ENCODE data around the gene USB1.

Gene USB1

DNA sequence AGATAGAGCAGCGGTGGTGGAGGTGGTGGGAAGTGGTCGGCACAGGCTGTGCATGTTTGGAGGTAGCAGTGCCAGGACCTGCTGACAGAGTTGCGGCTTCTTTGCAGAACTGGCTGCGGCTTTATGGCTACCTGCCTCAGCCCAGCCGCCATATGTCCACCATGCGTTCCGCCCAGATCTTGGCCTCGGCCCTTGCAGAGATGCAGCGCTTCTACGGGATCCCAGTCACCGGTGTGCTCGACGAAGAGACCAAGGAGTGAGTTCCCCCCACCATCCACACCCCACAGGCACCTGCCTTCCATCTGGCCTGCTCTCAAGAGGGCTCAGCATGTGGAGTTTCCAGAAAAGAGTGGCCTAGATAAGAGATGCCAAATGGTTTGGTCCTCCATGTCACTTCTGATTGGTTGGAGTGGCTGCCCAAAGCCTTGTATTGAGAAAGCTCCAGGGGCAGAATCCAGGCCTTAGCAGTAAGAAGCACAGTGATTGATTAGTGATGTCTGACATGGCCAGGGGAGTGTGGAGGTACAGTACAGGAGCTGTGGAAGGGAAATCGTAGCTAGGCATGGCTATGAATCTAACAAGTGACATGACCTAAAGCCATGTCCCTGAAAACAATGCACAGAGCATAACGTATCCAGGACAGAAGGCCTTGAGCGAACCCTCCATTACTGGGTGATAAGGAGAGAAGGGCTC lies 36.3 kb downstream of the USB1 start:
- no peak for DNase-seq

DNA sequence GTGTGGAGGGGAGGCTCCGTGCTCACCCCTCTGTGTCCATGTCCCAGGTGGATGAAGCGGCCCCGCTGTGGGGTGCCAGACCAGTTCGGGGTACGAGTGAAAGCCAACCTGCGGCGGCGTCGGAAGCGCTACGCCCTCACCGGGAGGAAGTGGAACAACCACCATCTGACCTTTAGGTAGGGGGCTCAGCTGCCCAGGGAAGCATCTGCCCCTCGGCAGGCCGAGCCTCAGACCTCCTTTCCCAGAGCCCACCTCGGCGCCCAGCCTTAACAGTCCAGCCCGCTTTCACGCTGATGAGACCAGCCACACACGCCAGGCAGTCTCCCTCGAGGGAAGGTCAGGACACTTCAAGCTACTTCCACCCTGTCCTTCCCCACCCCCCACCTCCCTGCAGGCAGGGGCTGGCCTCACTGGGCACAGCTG lies 37.0 kb downstream of the USB1 start:
- DNase-seq = no peak

DNA sequence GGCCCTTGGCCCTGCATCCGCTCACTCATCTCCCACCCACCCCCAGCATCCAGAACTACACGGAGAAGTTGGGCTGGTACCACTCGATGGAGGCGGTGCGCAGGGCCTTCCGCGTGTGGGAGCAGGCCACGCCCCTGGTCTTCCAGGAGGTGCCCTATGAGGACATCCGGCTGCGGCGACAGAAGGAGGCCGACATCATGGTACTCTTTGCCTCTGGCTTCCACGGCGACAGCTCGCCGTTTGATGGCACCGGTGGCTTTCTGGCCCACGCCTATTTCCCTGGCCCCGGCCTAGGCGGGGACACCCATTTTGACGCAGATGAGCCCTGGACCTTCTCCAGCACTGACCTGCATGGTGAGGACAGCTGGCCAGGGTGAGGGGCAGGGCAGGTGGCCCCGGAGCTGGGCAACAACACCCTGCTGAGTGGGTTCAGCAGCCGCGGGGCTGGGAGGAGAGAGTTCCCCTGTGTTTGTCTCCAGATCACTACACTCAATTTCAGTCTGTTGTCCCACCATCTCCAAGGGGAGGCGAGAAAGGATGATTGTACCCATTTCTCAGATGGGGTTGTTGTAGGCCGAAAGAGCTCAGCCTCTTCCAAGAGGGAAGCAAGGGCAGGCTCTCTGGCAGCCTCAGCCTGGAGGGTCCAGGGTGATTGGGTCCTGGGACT lies 38.8 kb downstream of the USB1 start:
- DNase-seq = no peak

DNA sequence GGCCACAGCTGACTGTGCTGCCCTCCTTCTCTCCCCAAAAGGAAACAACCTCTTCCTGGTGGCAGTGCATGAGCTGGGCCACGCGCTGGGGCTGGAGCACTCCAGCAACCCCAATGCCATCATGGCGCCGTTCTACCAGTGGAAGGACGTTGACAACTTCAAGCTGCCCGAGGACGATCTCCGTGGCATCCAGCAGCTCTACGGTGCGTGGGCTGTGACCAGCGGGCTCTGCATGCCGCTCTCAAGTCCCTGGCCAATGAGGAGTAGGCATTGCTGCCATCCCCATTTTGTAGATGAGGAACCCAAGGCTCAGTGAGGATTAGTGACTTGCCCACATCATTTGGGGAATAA lies 39.3 kb downstream of the USB1 start:
- DNase-seq = no peak

DNA sequence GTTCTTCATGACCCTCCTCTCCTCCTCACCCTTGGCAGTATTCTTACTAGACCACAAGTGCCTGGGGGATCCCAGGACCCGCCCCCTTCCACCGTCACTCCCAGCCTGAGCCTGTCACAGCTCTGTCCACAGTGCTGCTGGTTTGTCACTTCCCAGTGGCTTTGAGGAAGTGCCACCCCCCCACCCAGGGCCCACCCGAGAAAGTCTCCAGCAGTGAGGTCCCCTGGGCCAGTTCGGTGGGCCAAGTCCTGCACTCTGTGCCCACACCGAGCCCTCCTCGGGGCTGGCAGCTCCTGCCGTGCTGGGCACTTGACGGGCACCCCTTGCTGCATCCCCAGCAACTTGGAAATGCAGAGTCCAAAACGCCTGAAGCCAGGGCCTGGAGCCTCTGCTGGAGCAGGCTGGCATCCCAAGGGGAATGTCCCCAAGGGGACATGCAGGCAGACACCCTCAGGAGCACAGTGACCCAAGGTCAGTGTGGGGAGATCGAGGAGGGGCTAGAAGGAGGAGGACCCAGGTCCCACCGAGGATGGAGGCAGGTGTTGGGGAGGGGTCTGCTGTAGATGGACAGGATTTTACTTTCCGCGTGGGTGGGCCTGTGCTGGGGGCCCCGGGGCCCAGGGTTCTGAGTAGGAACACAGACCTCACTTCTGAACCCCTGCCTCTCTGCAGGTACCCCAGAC lies 39.9 kb downstream of the USB1 start:
- DNase-seq = no peak

DNA sequence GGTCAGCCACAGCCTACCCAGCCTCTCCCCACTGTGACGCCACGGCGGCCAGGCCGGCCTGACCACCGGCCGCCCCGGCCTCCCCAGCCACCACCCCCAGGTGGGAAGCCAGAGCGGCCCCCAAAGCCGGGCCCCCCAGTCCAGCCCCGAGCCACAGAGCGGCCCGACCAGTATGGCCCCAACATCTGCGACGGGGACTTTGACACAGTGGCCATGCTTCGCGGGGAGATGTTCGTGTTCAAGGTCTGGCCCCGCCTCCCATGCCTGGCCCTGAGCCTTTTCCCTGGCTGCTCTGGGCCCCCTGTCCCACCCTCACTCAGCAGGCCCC lies 40.4 kb downstream of the USB1 start:
- no peak for DNase-seq

DNA sequence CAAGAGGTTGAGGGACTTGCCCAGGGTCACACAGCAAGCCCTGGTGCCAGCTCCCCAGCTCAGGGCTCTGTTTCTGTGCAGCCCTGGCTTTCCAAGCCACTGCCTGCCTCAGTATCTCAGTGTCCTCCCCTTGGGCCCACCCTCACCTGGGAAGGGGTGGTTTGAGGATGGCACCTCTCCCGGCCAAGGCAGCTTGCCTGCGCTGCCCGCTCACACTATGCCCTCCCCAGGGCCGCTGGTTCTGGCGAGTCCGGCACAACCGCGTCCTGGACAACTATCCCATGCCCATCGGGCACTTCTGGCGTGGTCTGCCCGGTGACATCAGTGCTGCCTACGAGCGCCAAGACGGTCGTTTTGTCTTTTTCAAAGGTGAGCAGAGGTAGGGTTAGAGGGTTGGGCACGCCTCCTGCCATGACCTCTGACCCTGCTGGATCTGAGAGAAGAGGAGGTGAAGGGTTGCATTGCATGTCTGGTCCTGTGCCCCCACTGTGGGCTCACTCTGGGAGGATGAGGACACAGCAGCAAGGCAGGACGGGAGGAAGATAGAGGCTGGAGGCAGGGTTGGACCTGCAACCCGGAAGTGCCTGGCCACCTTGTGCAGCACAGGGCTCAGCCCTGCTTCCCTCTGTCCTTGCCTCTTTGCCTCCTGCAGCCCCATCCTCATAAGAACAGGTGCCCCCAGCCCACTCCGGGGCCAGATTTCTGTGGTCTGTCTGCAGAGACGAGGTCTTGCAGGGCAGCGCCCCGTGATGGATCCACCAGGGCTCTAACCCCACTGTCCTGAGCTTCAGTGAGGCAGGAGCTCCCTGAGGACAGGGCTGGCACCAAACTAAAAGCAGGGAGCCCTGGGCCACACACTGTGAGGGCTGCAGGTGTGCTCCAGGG lies 41.0 kb downstream of the USB1 start:
- DNase-seq = no peak

DNA sequence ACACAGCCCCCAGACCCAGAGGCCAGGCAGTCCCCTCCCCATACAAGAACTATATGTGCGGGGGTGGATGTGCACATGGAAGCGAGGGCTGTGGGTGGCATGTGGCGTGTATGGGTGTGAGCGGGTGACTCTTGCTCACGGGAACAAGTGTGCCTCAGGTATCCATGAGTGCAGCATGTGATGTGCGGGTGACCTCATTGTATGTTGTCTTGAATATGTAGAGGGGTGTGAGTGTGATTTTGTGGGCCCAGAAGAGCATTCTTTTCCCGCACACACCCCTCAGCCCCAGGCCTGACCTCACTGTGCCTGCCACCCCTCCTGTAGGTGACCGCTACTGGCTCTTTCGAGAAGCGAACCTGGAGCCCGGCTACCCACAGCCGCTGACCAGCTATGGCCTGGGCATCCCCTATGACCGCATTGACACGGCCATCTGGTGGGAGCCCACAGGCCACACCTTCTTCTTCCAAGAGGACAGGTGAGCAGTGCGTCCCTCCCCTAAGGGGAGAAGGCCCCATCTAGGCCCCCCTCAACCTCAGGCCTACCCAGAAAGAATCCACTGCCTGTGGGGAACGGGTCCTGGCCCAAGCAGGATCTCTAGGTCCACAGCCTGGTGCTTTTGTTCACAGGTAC lies 41.8 kb downstream of the USB1 start:
- no peak for DNase-seq

DNA sequence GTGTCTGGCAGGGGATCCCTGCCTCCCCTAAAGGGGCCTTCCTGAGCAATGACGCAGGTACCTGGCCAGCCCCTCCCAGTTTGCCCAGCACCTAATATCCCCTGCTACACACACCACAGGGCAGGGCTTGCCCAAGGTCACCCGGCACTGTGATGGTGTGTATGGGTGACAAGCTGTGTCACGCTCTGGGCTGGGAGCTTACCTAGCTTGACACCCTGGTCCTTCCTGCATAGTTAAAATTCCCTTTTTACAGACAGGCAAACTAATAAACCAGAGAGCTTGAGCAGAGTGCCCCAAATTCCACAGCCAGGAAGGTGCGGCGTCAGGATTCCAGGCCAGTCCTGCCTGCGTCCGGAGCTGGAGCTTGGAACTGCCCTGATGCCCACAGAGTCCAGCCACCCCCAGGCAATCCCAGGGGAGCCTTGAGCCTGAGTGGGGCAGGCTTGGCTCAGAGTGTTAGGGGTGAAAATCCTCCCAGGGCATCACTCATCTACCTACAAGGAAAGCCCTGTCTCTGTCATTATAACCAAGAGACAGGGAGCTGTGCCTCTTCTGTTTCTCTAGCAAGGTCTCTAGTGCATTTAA lies 42.5 kb downstream of the USB1 start:
- no peak for DNase-seq

DNA sequence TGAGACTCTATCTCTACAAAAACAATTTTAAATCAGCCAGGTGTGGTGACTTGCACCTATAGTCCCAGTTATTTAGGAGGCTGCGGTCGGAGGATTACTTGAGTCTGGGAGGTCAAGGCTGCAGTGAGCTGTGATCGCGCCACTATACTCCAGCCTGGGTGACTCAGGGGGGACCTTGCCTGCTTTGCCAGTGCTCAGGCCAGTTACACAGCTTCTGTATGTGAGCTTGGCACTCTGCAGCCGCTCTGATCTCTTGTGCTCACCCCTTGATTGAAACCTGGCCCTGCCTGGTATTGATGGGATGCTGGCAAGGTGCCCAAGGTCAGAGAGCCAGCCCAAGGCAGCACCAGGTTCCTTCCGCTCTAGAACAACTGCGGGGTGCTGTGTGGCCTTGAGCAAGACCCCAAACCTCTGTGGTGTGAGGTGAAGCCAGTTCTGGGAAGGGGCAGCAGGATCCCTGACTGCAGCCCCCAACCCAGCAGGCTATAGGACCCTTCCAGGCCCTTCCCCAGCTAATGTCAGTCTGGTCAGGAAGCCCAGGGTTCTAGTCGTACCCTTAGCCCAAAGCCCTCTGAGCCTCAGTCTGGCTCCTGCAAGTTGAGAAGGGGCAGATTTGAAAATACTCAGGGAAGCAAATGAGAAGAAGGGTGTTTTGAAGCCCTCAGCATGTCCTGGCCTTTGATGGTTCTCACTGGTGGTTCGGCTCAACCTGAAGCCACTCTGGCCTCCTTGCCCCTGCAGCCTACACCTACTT lies 43.2 kb downstream of the USB1 start:
- no peak for DNase-seq

DNA sequence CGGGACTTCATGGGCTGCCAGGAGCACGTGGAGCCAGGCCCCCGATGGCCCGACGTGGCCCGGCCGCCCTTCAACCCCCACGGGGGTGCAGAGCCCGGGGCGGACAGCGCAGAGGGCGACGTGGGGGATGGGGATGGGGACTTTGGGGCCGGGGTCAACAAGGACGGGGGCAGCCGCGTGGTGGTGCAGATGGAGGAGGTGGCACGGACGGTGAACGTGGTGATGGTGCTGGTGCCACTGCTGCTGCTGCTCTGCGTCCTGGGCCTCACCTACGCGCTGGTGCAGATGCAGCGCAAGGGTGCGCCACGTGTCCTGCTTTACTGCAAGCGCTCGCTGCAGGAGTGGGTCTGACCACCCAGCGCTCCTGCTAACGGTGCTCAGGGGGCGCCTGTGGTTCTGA lies 43.9 kb downstream of the USB1 start:
- DNase-seq = no peak

DNA sequence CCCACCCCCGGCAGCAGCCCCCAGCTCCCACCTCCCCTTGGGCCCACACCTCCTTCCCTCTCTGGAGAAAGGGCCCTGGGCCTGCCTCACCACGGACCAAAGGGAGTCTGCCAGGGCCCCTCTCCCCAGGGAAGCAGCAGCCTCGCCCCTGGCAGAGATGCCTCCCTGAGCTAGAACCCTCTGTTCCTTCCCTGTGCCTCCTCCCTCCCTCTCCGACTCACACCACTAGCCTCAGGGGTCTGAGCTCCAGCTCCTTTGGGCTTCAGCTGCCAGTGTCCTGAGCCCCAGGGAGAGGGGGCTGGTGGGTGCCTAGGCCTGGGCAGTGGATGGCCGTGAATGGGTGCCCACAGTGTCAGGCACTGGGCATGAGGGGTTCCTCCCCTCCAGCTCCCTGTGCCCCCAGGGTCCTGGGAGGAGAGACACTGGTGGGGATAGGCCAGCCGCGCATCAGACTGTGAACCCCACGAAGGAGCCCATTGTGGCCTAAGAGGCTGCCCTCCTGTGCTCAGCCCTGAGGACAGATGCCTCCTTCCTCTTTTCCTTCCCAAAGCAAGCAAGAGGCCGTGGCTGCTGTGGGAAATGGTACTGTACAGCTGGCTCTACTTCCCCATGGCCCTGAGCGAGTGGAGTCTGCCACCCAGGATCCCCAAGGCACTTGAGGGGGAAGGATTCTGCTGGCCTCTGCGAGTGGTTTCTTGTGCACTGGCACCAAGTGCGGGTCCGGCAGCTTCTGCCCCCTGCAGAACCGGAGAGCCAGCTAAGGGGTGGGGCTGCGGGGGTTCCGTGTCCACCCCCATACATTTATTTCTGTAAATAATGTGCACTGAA lies 45.1 kb downstream of the USB1 start:
- no peak for DNase-seq

DNA sequence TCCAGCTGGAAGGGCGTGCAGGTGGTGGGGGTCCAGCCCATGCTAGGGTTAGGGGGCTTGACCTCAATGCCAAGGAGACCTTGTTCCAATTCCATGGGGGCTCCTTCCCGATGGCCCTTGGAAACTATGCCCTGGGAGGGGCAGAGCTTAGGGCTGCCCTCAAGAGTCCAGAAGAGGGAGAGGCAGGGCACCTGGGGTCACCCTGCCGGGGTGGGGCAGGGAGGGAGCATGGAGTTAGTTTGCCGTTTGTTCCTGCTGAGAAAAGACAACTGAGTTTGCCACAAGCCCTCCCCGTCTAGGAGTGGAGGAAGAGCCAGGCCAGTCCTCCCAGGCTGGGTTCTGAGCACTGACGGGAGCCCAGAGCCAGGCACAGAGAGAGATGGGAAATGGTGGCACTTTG lies 45.7 kb downstream of the USB1 start:
- DNase-seq = no peak

DNA sequence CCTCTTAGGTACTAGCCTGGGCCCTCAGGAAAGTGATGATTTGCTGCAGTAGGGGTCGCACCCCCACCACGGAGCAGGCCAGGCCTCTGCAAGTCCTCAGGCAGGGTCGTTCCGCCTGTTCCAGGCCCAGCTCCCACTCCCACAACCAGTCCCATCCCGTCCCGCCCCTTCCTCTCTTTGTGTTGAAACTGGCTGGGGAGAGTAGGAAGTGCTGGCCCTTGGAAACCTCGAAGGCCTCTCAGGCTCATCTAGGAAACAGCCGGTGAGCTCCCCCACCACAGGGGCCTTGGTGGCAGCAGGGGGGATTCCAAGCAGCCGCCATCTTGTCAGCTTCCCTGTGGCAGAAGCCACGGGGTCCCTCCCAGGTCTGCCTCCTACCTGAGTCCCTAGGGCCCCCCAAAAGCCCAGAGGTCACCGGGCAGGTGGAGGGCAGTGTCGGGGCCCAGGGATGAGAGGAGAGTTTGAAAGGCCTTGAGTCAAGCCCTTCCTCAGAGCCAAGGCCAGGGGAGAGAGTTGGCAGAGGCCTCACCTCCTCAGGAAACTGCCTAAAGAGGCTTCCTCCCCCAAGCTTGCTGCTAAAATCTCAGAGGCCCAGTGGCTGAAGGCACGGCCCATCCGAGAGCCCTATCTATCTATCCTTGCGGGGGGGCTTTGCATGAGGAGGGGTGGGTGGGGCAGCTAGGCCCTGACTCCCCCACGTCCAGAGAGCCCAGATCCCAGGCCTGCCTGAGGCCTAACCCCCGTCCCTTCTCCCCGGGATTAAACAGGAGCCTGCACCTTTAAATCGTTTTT lies 46.5 kb downstream of the USB1 start:
- DNase-seq = no peak

DNA sequence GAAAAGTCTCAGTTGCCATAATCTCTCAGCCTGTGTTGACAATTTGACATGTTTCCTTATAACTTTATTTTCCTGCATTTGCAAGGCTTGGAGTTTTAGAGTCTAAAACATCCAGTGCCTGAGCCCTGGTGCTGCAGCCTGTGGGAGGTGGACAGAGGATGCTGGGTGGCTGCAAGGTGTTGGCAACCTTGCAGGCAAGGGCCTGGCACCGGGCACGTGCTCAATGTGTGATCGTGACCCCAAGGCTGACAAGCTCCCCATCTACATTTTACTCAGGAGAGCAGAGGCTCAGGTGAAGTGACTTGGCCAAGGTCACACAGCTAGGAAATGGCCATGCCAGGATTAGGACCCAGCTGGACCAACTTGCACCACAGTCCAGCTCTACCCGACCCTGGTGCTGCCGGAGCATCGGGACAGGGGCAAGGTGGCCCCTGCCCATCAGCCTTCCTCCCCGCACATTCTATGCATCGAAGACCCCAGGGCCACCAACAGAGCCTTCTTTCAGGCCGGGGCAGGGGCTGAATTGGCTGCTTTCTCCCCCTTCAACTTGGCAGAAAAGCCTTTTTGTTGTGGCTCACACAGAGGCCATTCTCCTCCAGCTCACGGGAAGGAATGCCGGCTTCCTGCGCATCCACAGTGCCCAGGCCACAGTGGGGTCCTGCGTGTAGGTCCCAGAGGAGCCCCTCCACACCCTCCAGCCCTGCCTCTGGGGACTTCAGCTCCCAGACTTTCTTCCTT lies 47.5 kb downstream of the USB1 start:
- DNase-seq = no peak

DNA sequence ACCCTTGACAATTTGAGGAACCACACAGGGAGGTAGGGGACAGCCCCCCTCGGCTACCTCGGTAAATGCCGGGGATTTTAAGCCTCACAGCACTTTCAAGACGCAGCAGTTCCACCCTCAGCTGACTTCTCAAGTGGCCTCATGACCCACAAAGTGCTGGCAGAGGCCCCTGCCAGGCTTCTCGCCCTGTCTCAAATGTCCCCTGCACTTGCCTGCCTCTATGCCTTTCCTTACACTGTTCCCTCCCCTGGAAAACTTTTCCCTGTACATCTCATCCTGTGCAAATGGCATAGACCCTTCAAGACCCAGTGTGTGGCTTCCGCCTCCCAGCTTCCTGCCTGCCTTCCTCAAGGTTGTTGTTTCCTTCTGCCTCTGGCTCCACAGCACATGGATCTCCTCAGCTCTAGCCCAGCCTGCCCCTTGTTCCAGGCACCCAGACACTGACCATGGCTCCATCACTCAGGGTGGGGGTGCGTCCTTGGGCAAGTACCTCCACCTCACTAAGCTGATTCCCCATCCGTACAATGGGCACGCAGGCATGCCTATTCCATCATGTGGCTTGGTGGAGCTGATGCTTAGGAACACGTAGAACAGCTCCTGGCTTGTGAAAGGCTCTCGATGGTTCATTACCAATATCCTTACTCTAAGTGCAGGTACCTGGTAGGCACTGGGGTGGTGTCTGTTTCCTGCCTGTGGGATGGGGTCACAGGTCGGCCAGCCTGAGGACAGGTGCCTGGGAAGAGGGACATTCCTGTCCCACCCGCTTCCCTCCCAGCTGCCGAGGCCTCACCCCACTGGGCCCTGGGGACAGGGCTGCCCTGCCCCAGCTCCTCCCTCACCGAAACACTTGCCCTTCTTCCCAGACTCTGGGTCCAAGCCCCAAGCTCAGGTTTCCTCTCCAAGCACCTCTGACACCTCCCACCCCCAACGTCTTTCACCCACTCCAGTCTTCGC lies 48.3 kb downstream of the USB1 start:
- DNase-seq = no peak

DNA sequence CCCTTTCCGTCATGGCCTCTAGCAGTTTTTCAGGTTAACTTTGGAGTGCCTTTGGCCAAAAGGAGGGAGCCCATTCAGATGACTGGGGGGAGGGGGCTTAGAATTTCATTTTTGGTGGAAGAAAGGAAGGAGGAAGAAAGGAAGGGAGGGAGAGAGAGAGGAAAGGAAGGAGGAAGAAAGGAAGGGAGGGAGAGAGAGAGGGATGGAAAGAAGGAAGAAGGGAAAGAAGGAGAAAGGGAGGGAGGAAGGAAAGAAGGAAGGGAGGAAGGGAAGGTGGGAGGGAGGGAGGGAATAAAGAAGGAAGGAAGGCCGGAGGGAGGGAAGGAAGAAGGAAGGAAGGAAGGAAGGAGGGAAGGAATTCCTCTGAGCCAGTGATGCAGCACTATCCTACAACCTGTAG lies 50.1 kb downstream of the USB1 start:
- no peak for DNase-seq
